ENCODE data around the gene PSMC2. TPM values are rescaled to one million over a fixed set of nuclear protein-coding genes. Genes with fewer than 3 reads are reported as not detected.

The PSMC2 gene
- total and polyA plus RNA-seq, 2 donors (not counting 1 experiment from before 2014, with no cell fraction given): 29.8 to 51.1 TPM

DNA sequence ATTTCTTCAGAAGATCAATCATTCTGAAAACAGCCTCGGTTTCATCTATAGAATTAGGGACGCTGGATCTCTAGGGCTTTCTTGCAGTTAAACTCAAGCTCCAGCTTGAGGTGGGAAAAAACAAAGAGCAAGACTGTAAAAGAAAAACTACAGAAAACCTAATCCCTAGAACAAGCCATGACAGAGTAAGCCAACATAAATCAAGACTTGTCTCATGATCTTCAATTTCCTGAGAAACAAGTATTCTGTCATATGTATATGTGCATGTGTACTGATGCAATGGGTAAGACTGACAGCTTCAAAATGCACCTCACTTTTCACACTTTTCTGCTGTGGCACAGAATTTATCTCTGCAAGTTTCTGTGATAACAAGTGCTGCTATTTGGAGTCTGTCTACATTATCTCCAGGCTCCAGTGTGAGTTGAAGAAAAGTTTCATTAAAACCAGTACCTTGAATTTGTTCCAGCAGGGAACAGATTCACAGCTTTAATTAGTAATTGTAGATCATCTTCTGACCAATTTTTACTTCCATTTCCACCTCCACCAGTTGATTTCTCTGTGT lies 31.0 kb upstream of the PSMC2 start:
- intact Hi-C loops (cut with micrococcal nuclease): no loop called here
- Mint-ChIP-seq H3K4me1 (peaks cover 4% of the 10 kb centered on the region), H3K27me3 (no peaks in the 10 kb centered on the region), H3K4me3 (no peak overlapping the region), H3K9me3 (ENCODE audit: insufficient read depth) (no peaks in the 10 kb centered on the region), H3K27ac (peak overlapping the region; percentile 16)
- ATAC-seq (ENCODE audit: low read depth) (no peak), DNase-seq (no peak)
- WGBS (ENCODE audit: insufficient coverage): no CpG with 5 or more reads among the region's 2 CpGs
- H3K27me3 ChIP-seq (replicated peaks in 1 of 4; ENCODE audit: control extremely low read depth in 1 of 4, control insufficient read depth in 3 of 4, insufficient read depth in 4 of 4, low read length in 3 of 4): no peaks in the 10 kb centered on the region
- no peak overlapping the region for H3K4me2 ChIP-seq (replicated peaks; ENCODE audit: low read depth, low read length, poor library complexity, severe bottlenecking)
- no peaks in the 10 kb centered on the region for H3K9me3 ChIP-seq (ENCODE audit: control extremely low read depth in 1 of 3, control insufficient read depth in 2 of 3, insufficient read depth in 1 of 3, low read length in 2 of 3)
- no peaks in the 10 kb centered on the region for H3K79me2 ChIP-seq (ENCODE audit: control insufficient read depth, insufficient read depth, low read length)
- H3K9ac ChIP-seq (ENCODE audit: low read length): no peak overlapping the region
- TF ChIP-seq CTCF (IDR thresholded peaks at IDR 0.05) (no peak), EZH2 (IDR thresholded peaks at IDR 0.05; ENCODE audit: borderline replicate concordance, insufficient read depth, low read depth, low read length, poor library complexity, severe bottlenecking) (no peak)
- no peak overlapping the region for H3K27ac ChIP-seq (ENCODE audit: low read length in 2 of 2)
- no peak overlapping the region for H3K4me3 ChIP-seq (ENCODE audit: control extremely low read depth in 1 of 5, extremely low read depth in 1 of 5, insufficient read depth in 1 of 5, low read depth in 2 of 5, low read length in 4 of 5)
- no peak overlapping the region for H2AFZ ChIP-seq (ENCODE audit: insufficient read depth, low read depth, low read length, poor library complexity, severe bottlenecking)
- CTCF ChIA-PET: interaction anchor here (1.4 kb wide), 1 partner anchor 11 kb away, joined by 4 read pairs; no protein-coding TSS in a partner anchor
- H3K36me3 ChIP-seq (replicated peaks in 1 of 2; ENCODE audit: control extremely low read depth in 1 of 2, control insufficient read depth in 1 of 2, extremely low read depth in 1 of 2, insufficient read depth in 2 of 2, low read length in 1 of 2): peaks cover 5 to 73% of the 10 kb centered on the region in 2 experiments
- no peaks in the 10 kb centered on the region for H4K20me1 ChIP-seq (ENCODE audit: control insufficient read depth, insufficient read depth, low read length, poor library complexity, severe bottlenecking)
- no peaks in the 10 kb centered on the region for H3K4me1 ChIP-seq (ENCODE audit: control insufficient read depth in 2 of 2, insufficient read depth in 2 of 2, low read length in 2 of 2)
- POLR2A ChIA-PET: interaction anchor here (0.6 kb wide), 1 partner anchor 1418 kb away, joined by 4 read pairs; no protein-coding TSS in a partner anchor

DNA sequence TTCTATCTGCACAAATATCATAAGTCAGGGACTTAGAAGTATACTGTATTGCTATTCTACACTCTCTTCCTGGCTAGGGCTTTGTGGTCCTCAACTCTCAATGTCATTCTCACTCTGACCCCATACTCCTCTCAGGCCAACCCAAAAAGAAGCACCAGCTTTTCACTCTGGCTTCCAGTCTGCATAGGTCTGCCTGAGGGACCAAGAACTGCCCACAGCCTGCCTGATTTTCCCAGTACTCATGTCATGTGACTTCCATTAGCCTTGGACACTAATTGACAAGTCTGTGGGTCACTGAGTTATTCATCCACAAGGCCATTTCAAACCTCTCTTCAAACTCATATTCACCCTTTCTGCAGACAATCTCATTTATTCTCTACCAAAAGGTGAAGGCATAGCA lies 30.4 kb upstream of the PSMC2 start:
- peaks cover 4% of the 10 kb centered on the region for H3K4me1 Mint-ChIP-seq
- intact Hi-C loops (cut with micrococcal nuclease): no loop called here
- Histone ChIP-seq H3K27ac (ENCODE audit: low read length in 2 of 2) (no peak overlapping the region), H3K4me2 (replicated peaks; ENCODE audit: low read depth, low read length, poor library complexity, severe bottlenecking) (no peak overlapping the region), H4K20me1 (ENCODE audit: control insufficient read depth, insufficient read depth, low read length, poor library complexity, severe bottlenecking) (no peaks in the 10 kb centered on the region), H3K9ac (ENCODE audit: low read length) (no peak overlapping the region), H3K27me3 (replicated peaks in 1 of 4; ENCODE audit: control extremely low read depth in 1 of 4, control insufficient read depth in 3 of 4, insufficient read depth in 4 of 4, low read length in 3 of 4) (no peaks in the 10 kb centered on the region), H2AFZ (ENCODE audit: insufficient read depth, low read depth, low read length, poor library complexity, severe bottlenecking) (no peak overlapping the region), H3K4me1 (ENCODE audit: control insufficient read depth in 2 of 2, insufficient read depth in 2 of 2, low read length in 2 of 2) (no peaks in the 10 kb centered on the region), H3K9me3 (ENCODE audit: control extremely low read depth in 1 of 3, control insufficient read depth in 2 of 3, insufficient read depth in 1 of 3, low read length in 2 of 3) (no peaks in the 10 kb centered on the region), H3K4me3 (ENCODE audit: control extremely low read depth in 1 of 5, extremely low read depth in 1 of 5, insufficient read depth in 1 of 5, low read depth in 2 of 5, low read length in 4 of 5) (no peak overlapping the region), H3K36me3 (replicated peaks in 1 of 2; ENCODE audit: control extremely low read depth in 1 of 2, control insufficient read depth in 1 of 2, extremely low read depth in 1 of 2, insufficient read depth in 2 of 2, low read length in 1 of 2) (peaks cover 5 to 71% of the 10 kb centered on the region in 2 experiments), H3K79me2 (ENCODE audit: control insufficient read depth, insufficient read depth, low read length) (no peaks in the 10 kb centered on the region)
- TF ChIP-seq EZH2 (IDR thresholded peaks at IDR 0.05; ENCODE audit: borderline replicate concordance, insufficient read depth, low read depth, low read length, poor library complexity, severe bottlenecking) (no peak), CTCF (IDR thresholded peaks at IDR 0.05) (no peak)
- POLR2A ChIA-PET: interaction anchor here (0.6 kb wide), 1 partner anchor 1419 kb away, joined by 4 read pairs; no protein-coding TSS in a partner anchor
- H3K27me3 Mint-ChIP-seq: no peaks in the 10 kb centered on the region
- ATAC-seq (ENCODE audit: low read depth): no peak
- H3K4me3 Mint-ChIP-seq: no peak overlapping the region
- CTCF ChIA-PET: interaction anchor here (1.4 kb wide), 1 partner anchor 11 kb away, joined by 4 read pairs; no protein-coding TSS in a partner anchor
- H3K9me3 Mint-ChIP-seq (ENCODE audit: insufficient read depth): no peaks in the 10 kb centered on the region
- no peak for DNase-seq
- H3K27ac Mint-ChIP-seq: peak overlapping the region; percentile 16
